ENCODE measurements around the gene KCND2. TPM values are rescaled to one million over a fixed set of nuclear protein-coding genes. Genes with fewer than 3 reads are reported as not detected.
A peak's percentile ranks its signal among the peaks of the same experiment; 100 is the strongest.
"Not testable (repeated sequence)": the region's sequence is repeated elsewhere in the genome, so short reads cannot be mapped to it uniquely, and the experiment has no call there.

The KCND2 gene
- total RNA-seq, 2 donors from 2014 or later: not detected

DNA sequence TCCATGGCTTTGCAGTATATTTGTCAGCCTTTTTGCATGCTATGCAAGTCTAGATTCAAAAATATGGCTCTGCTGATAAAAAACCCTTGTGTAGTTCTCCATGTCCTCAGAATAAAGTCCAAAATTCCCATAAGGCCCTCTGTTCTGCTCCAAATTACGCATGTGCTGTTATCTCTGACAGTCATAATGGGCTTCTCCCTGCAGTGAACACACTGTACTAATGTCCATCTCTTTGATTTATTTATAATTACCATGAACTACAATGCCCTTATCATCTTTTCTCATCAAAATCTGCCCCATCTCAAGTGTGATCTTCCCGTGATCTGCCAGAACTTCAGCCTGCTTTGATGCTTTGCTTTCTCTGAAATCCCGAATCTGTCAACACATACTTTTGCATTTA is 497.2 kb downstream of the KCND2 start:
- Mint-ChIP-seq H3K4me3 (no peak overlapping the region), H3K27ac (no peak overlapping the region), H3K36me3 (ENCODE audit: low read depth) (no peaks in the 10 kb centered on the region), H3K4me1 (no peaks in the 10 kb centered on the region), H3K27me3 (peaks cover 17% of the 10 kb centered on the region)
- ATAC-seq: no peak
- DNase-seq: no peak
- no peaks in the 10 kb centered on the region for H3K9me3 ChIP-seq (ENCODE audit: control insufficient read depth, low read length, poor library complexity, severe bottlenecking)

DNA sequence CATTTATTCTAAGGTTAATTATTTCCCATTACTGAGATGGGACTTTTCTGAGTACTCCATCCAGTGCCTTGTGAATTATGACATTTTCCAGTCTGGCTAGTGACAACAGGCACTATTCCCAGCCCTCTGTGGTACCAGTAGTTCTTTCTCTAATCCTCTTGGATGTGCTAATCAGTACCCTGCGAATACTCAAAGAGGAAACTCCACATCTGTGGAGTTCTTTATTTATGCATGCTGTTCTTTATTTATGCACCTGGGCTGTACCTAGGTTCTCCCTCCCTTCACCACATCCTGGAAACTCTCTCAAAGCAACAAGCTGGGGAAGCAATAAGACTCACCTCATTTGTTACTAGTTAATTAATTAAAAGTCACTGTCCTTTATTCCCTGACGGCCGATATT is 501.5 kb downstream of the KCND2 start:
- Mint-ChIP-seq H3K4me3 (no peak overlapping the region), H3K27ac (no peak overlapping the region), H3K4me1 (no peaks in the 10 kb centered on the region), H3K36me3 (ENCODE audit: low read depth) (peaks cover 2% of the 10 kb centered on the region), H3K27me3 (no peaks in the 10 kb centered on the region)
- no peak for DNase-seq
- ATAC-seq: no peak
- H3K9me3 ChIP-seq (ENCODE audit: control insufficient read depth, low read length, poor library complexity, severe bottlenecking): no peaks in the 10 kb centered on the region

DNA sequence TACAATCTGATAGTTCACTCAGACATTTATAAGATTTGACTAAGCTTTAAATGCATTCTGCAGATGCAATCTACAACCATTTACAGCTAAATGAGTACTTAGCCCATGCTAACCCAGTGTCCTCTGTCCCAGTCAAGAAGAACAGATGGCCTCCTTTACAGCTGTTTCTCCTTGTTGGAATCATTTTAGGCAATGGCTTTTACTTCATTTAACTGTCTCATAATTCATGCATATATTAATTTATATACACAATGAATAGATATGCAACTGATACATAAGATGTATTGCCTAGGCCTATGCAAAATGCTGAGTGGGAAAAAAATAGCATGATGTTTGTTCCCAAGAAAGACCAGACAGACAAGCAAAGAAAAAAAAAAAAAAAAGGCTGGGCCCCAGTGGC is 502.8 kb downstream of the KCND2 start:
- Mint-ChIP-seq H3K36me3 (ENCODE audit: low read depth) (peaks cover 2% of the 10 kb centered on the region), H3K27me3 (no peaks in the 10 kb centered on the region), H3K4me3 (no peak overlapping the region), H3K27ac (no peak overlapping the region), H3K4me1 (no peaks in the 10 kb centered on the region)
- DNase-seq (no peak), ATAC-seq (no peak)
- no peaks in the 10 kb centered on the region for H3K9me3 ChIP-seq (ENCODE audit: control insufficient read depth, low read length, poor library complexity, severe bottlenecking)

DNA sequence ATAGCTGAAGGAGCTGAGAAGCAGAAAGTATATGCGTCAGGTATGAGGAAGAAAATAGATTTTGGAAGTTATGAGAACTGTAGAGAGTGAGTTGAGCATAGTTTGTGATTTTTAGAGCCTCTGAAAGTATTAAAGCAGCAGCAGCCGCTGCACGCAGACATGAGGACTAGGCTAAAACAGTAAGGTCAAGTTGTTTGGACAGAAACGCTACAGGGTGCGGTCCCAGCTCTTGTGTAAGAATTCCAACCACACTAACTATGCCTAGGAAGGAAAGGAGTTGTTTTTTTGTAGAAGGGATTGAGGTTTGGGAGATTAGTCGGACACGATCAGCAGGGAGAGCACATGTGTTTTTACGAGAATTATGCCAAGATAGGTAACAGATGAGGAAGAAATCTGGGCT is 506.1 kb downstream of the KCND2 start:
- not testable (repeated sequence) for H3K36me3 Mint-ChIP-seq (ENCODE audit: low read depth); H3K27me3 Mint-ChIP-seq; ATAC-seq

DNA sequence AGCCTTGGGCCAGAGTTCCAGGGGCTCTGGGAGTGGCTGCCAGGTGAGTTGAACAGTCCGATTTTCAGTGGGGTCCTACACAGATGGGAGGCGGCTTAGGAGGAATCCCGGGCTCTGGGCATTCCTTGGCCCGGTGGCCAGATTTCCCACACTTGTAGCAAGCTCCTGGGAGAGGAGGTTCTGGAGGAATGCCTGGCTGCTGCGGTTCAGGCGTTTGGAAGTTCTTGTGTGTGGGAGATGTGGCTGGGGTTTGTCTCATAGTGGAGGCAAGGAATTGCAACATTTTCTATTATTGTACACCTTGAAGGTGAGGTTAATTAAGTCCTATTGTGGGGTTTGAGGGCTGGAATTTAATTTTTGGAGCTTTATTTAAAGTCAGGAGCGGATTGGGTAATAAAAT is 507.5 kb downstream of the KCND2 start:
- not testable (repeated sequence) for H3K36me3 Mint-ChIP-seq (ENCODE audit: low read depth); H3K27me3 Mint-ChIP-seq; H3K4me3 Mint-ChIP-seq; H3K4me1 Mint-ChIP-seq; ATAC-seq; DNase-seq; H3K27ac Mint-ChIP-seq; H3K9me3 ChIP-seq (ENCODE audit: control insufficient read depth, low read length, poor library complexity, severe bottlenecking)

More for the DNA sequence above, 506.1 kb downstream of the KCND2 start:
- not testable (repeated sequence) for H3K4me3 Mint-ChIP-seq; H3K9me3 ChIP-seq (ENCODE audit: control insufficient read depth, low read length, poor library complexity, severe bottlenecking); H3K27ac Mint-ChIP-seq; H3K4me1 Mint-ChIP-seq; DNase-seq

DNA sequence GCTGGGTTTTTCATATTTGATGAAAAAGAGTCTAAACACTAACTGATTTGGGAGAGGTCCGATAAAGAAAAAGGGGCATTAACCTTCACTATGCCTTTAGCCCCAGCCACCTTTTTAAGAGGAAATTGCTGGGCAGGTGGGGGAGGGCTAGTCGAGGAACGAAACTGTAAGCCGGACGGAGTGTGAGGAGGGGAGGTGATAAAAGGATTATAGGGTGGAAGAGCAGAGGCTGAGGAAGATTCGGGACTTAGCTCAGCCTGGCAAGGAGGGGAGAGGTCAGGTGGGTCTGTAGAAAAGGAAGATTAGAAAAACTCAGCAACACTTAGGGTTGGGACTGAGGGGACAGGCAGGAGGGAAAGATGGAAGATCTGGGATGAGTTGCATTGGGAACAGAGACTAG is 508.0 kb downstream of the KCND2 start:
- Mint-ChIP-seq H3K4me1 (no peaks in the 10 kb centered on the region), H3K36me3 (ENCODE audit: low read depth) (peaks cover 2% of the 10 kb centered on the region), H3K27ac (no peak overlapping the region), H3K4me3 (no peak overlapping the region), H3K27me3 (peaks cover 14% of the 10 kb centered on the region)
- no peaks in the 10 kb centered on the region for H3K9me3 ChIP-seq (ENCODE audit: control insufficient read depth, low read length, poor library complexity, severe bottlenecking)
- ATAC-seq (no peak), DNase-seq (no peak)

DNA sequence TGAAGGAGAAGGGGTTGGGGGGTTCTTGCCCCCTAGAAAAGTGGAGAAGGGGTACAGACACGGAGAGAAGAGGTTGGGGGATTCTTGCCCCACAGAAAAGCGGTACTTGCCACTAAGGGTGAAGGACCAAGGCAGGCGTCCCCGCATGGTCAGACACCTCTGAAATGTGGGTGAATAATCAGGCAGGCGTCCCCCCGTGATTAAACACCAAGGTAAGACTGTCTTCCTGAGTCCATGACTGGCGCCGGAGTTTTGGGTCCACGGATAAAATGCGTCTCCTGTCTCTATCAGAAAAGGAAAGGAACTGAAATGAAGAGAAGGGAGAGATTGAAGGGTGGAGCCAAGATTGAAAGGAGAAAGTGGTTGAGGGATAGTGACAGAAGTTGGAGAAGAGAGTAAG is 508.9 kb downstream of the KCND2 start:
- H3K27ac Mint-ChIP-seq; ATAC-seq; H3K4me1 Mint-ChIP-seq; H3K36me3 Mint-ChIP-seq (ENCODE audit: low read depth); DNase-seq; H3K4me3 Mint-ChIP-seq; H3K9me3 ChIP-seq (ENCODE audit: control insufficient read depth, low read length, poor library complexity, severe bottlenecking): not testable (repeated sequence)
- H3K27me3 Mint-ChIP-seq: peaks cover 19% of the 10 kb centered on the region

DNA sequence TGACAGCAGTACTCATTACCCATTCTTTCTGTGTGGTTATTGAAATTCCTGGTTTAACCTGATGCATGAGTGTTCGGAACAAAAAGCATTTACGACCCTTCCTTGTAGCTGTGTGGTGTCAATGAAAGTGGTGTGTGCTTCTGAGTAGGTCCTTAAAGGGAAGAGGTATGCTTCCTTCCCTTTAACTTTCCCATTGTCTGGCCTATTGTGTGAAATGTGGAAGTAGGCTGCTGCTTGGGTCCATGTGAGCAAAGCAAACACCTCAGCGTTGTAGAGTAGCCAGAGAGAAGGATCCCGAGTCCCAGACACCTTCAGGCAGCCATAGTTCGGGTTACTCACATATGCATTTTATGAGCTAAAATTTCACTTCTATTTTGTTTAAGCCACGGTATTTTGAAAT is 510.3 kb downstream of the KCND2 start:
- ATAC-seq: no peak
- DNase-seq: no peak
- H3K9me3 ChIP-seq (ENCODE audit: control insufficient read depth, low read length, poor library complexity, severe bottlenecking): no peaks in the 10 kb centered on the region
- Mint-ChIP-seq H3K27me3 (peaks cover 19% of the 10 kb centered on the region), H3K36me3 (ENCODE audit: low read depth) (no peaks in the 10 kb centered on the region), H3K27ac (no peak overlapping the region), H3K4me3 (no peak overlapping the region), H3K4me1 (no peaks in the 10 kb centered on the region)

DNA sequence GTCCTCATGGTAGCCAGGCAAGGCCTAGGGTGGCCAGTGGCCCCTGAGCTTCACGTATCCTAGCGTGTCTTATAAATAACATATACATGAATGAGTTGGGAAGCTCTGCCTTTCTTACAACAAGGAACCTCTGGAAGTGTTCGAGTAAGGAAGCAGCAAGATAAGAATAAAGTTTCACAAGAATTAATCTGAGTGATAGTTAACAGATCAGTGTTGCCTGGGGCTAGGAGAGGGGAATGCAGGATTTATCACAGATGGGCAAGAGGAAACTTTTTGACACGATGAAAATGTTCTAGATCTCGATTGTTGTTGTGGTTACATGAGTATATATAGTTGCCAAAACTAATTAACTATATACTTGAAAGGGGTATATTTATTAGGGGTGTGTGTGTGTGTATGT is 510.7 kb downstream of the KCND2 start:
- no peaks in the 10 kb centered on the region for H3K36me3 Mint-ChIP-seq (ENCODE audit: low read depth)
- H3K4me3 Mint-ChIP-seq: no peak overlapping the region
- ATAC-seq (no peak), DNase-seq (no peak)
- no peak overlapping the region for H3K27ac Mint-ChIP-seq
- H3K4me1 Mint-ChIP-seq: no peaks in the 10 kb centered on the region
- peaks cover 19% of the 10 kb centered on the region for H3K27me3 Mint-ChIP-seq
- H3K9me3 ChIP-seq (ENCODE audit: control insufficient read depth, low read length, poor library complexity, severe bottlenecking): no peaks in the 10 kb centered on the region

DNA sequence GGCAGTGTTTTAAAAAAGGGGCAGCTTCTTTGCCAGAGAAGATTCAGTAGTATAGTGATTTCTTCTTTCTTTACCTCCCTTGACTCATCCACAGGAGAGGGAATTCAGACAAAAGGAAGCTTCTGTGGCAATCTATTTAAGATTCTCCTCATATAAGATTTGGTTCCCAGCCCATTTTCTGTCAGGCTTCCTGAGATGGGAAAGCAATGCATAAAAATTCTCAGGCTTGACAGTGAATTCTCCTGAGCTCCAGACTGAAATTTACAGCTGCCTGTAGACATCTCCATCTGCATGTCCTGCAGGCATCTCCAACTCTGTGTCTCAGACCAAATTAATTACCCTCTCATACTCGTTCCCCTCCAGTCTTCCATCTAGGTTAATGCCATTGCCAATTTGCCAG is 512.1 kb downstream of the KCND2 start:
- H3K4me1 Mint-ChIP-seq: no peaks in the 10 kb centered on the region
- no peaks in the 10 kb centered on the region for H3K9me3 ChIP-seq (ENCODE audit: control insufficient read depth, low read length, poor library complexity, severe bottlenecking)
- H3K36me3 Mint-ChIP-seq (ENCODE audit: low read depth): no peaks in the 10 kb centered on the region
- DNase-seq (no peak), ATAC-seq (no peak)
- no peak overlapping the region for H3K27ac Mint-ChIP-seq
- H3K27me3 Mint-ChIP-seq: peaks cover 20% of the 10 kb centered on the region
- H3K4me3 Mint-ChIP-seq: no peak overlapping the region

DNA sequence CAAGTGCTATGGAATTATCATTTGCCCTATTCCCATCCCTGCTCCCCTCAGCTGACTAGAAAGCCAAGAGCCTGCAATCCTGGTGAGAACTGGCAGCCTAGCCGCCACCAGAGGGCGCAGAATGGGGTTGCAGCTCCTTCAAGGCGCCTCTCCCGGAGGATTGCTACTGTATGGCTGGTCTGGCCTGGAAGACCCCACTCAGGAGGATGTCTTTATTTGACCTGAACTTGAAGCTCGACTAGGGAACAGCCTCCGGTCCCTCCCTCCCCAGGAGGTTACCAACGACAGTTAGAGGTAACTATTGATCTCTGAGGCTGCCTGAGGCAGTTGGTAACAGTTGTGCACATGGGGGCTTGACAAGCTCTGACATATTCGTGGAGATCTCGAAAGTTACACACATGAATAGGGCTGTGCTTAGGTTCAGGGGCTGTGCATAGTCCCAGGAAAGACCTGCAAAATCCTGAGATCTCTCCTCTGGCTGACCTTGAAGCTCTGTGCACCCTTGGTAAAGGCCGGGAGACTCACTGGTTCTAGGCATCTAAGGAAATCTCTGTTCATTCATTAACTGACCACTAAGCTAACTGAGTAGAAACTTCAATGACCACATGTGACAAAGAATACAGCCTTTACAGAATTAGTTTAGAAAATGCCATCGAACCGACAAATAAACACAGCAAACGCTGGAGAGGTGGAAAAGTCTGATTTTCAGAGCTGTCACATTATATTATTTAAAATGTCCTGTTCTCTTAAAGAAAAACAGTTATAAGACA is 519.3 kb downstream of the KCND2 start:
- Mint-ChIP-seq H3K4me3 (no peak overlapping the region), H3K27ac (no peak overlapping the region), H3K27me3 (peaks cover 6% of the 10 kb centered on the region), H3K4me1 (no peaks in the 10 kb centered on the region), H3K36me3 (ENCODE audit: low read depth) (no peaks in the 10 kb centered on the region)
- peak; percentile 59 for ATAC-seq
- peak; percentile 34 to 46 (median 36) for DNase-seq
- H3K9me3 ChIP-seq (ENCODE audit: control insufficient read depth, low read length, poor library complexity, severe bottlenecking): no peaks in the 10 kb centered on the region

DNA sequence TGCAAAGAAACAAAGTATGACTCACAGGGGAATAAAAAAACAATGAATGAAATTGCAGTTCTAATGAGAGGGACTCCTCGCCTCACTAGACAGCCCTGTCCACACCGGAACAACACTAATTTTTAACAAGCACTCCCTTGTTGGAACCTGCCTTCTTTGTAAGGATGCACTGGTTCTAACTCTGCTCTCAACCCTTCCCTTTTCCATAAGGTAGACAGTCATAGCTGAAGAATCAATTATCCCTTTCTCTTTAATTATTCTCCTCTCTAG is 519.8 kb downstream of the KCND2 start:
- Mint-ChIP-seq H3K36me3 (ENCODE audit: low read depth) (no peaks in the 10 kb centered on the region), H3K27me3 (peaks cover 6% of the 10 kb centered on the region), H3K27ac (no peak overlapping the region), H3K4me3 (no peak overlapping the region), H3K4me1 (no peaks in the 10 kb centered on the region)
- no peak for ATAC-seq
- no peaks in the 10 kb centered on the region for H3K9me3 ChIP-seq (ENCODE audit: control insufficient read depth, low read length, poor library complexity, severe bottlenecking)
- DNase-seq: no peak

DNA sequence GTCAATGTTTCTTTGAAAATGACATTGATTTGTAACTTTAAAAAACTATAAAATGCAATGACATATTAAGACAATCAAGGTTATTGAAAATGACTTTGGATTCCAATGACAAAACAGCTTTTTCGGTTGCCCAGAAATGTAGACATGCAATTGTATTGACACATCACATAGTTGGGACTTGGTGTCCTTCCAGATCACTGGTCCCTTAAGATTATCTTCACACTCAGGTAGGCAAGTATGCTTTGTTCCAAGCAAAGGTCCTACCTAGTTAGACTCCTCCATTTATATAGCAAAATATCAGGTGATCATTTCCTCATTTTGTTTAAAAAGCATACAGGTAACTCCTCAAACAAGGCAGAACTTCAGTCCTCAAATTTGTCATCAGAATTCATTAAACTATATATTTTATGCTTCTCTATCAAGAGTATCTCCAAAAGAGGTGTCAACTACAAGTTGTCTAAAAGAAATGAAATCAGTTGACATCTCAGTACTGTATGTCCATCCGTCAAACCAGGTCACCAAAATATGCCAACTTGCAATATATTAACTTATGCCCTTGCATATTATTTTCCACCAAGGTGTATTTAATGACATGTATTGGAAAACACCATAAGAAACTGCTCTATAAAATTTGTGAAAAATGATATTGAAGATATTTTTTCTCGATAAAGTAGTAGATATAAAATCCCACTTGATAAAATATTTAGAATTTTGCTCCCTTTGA is 520.4 kb downstream of the KCND2 start:
- peaks cover 6% of the 10 kb centered on the region for H3K27me3 Mint-ChIP-seq
- no peak overlapping the region for H3K27ac Mint-ChIP-seq
- no peaks in the 10 kb centered on the region for H3K36me3 Mint-ChIP-seq (ENCODE audit: low read depth)
- DNase-seq (no peak), ATAC-seq (no peak)
- H3K4me1 Mint-ChIP-seq: no peaks in the 10 kb centered on the region
- no peak overlapping the region for H3K4me3 Mint-ChIP-seq
- H3K9me3 ChIP-seq (ENCODE audit: control insufficient read depth, low read length, poor library complexity, severe bottlenecking): no peaks in the 10 kb centered on the region

DNA sequence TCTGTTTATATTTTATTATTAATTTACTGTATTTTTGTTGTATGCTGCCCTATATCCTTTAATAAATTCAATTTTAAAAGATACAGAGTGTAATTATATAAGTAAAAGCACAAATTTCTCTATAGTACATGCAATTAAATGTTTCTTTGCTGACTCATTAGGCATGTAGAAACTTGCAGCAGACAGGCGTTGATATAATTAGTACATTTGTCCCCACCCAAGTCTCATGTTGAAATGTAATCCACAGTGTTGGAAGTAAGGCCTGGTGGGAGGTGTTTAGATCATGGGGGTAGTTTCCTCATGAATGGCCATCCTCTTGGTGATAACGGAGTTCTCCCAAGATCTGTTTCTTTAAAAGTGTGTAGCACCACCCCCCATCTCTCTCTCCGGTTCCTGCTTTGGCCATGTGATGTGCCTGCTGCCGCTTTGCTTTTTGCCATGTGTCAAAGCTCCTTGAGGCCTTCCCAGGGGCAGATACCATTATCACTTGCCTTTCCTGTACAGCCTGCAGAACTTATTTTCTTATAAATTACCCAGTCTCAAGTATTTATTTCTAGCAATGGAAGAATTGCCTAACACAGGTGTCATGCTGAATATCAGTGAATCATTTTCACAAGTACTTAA is 521.2 kb downstream of the KCND2 start:
- H3K4me1 Mint-ChIP-seq: no peaks in the 10 kb centered on the region
- no peak overlapping the region for H3K27ac Mint-ChIP-seq
- no peaks in the 10 kb centered on the region for H3K36me3 Mint-ChIP-seq (ENCODE audit: low read depth)
- ATAC-seq (no peak), DNase-seq (no peak)
- no peaks in the 10 kb centered on the region for H3K9me3 ChIP-seq (ENCODE audit: control insufficient read depth, low read length, poor library complexity, severe bottlenecking)
- peaks cover 6% of the 10 kb centered on the region for H3K27me3 Mint-ChIP-seq
- H3K4me3 Mint-ChIP-seq: no peak overlapping the region
